K562 (cell line): ENCODE measurements around the gene PACSIN3. TPM values are rescaled to one million over a fixed set of nuclear protein-coding genes. Genes with fewer than 3 reads are reported as not detected.
A peak's percentile ranks its signal among the peaks of the same experiment; 100 is the strongest.

ENCODE experiments used
- ARID1B ChIP-seq: fragments of 450-650 bp; IDR thresholded peaks from 2 replicates; pipeline ENCODE4 v1.6.1; 2016; ENCODE audit warnings: antibody characterized with exemption, mild to moderate bottlenecking, inconsistent platforms
- MAX ChIP-seq: sonication (generic); formaldehyde crosslinking; IDR thresholded peaks from 2 replicates; pipeline ENCODE4 v1.9.0; 2022; ENCODE audit warnings: mild to moderate bottlenecking, missing genetic modification reagents
- MAZ ChIP-seq, 2 experiments: fragments of 450-650 bp in 1 of 2; sonication (generic) in 1 of 2; formaldehyde crosslinking; IDR thresholded peaks in 1 of 2; conservative IDR thresholded peaks in 1 of 2; 2 replicates each; pipeline versions ENCODE4 v1.4.0 to v1.5.0; 2020; ENCODE audit warnings: mild to moderate bottlenecking in 1 of 2, missing genetic modification reagents in 1 of 2
- MTF1 ChIP-seq: fragments of 250-450 bp; sonication (Bioruptor Pico); IDR thresholded peaks from 2 replicates; pipeline ENCODE4 v1.9.0; 2021; ENCODE audit warnings: moderate library complexity, mild to moderate bottlenecking, inconsistent platforms, borderline replicate concordance
- NR2C1 ChIP-seq, 2 experiments: fragments of 450-650 bp; IDR thresholded peaks; 2 replicates each; pipeline ENCODE4 v1.6.1; 2017; ENCODE audit warnings: mild to moderate bottlenecking in 2 of 2, antibody characterized with exemption in 1 of 2, inconsistent platforms in 1 of 2, missing compliant biosample characterization in 1 of 2, missing genetic modification characterization in 1 of 2
- NUFIP1 ChIP-seq: fragments of 450-650 bp; IDR thresholded peaks from 2 replicates; pipeline ENCODE4 v1.6.1; 2018; ENCODE audit not compliant: partially characterized antibody
- PCBP2 ChIP-seq: fragments of 200-400 bp; formaldehyde crosslinking; IDR thresholded peaks from 2 replicates; pipeline ENCODE4 v1.6.1; 2018; ENCODE audit warnings: low read length, low read depth, mild to moderate bottlenecking, moderate library complexity; ENCODE audit not compliant: poor library complexity, severe bottlenecking
- POLR2B ChIP-seq: fragments of 450-650 bp; IDR thresholded peaks from 2 replicates; pipeline ENCODE4 v1.6.1; 2018; ENCODE audit warnings: low read depth; ENCODE audit not compliant: partially characterized antibody
- SIN3B ChIP-seq: fragments of 450-650 bp; IDR thresholded peaks from 2 replicates; pipeline ENCODE4 v1.6.1; 2017; ENCODE audit warnings: low read depth, mild to moderate bottlenecking, moderate library complexity
- SP2 ChIP-seq: IDR thresholded peaks from 2 replicates; pipeline ENCODE4 v1.6.1; 2011; ENCODE audit warnings: mild to moderate bottlenecking, low read depth, low read length, moderate library complexity; ENCODE audit not compliant: poor library complexity, severe bottlenecking; ENCODE audit errors: extremely low read depth
- STAT6 ChIP-seq: sonication (generic); formaldehyde crosslinking; IDR thresholded peaks from 2 replicates; pipeline ENCODE4 v1.8.1; 2023; ENCODE audit warnings: mild to moderate bottlenecking, missing genetic modification reagents
- ZBTB34 ChIP-seq: fragments of 250-450 bp; sonication (Bioruptor Pico); IDR thresholded peaks from 2 replicates; pipeline ENCODE4 v1.8.0; 2021; ENCODE audit warnings: mild to moderate bottlenecking, moderate library complexity
- ZNF133 ChIP-seq: fragments of 250-450 bp; sonication (Bioruptor Pico); IDR thresholded peaks from 2 replicates; pipeline ENCODE4 v1.4.0; 2020; ENCODE audit warnings: mild to moderate bottlenecking
- polyA plus RNA-seq, 8 experiments: library from polyadenylated mRNA; depleted of rRNA in 4 of 8; stranded (reverse) in 5 of 8; unstranded in 3 of 8; fragments of >200 nt; fragmentation: Nextera tagmentation in 2 of 8; fragmentation: Illumina TruSeq in 1 of 8; extraction: Ambion mirVana in 2 of 8; extraction: Trizol in 1 of 8; gene quantifications; 2 replicates each; pipeline versions ENCODE4 v1.2.1 to v1.2.3, GENCODE V29; 2011 to 2014; ENCODE audit warnings: inconsistent platforms in 1 of 8, missing spikeins in 1 of 8
- total RNA-seq, 7 experiments: library from RNA; depleted of rRNA in 6 of 7; stranded (reverse); fragments of >200 nt in 6 of 7; fragmentation: Illumina TruSeq in 2 of 7; extraction: Trizol in 2 of 7; gene quantifications; 2 replicates each; pipeline versions ENCODE4 v1.2.1 to v1.2.3, GENCODE V29; 2011 to 2021; ENCODE audit warnings: low replicate concordance in 1 of 7
- TF ChIP-seq, protein P1 (sequence below): sonication (generic); formaldehyde crosslinking; IDR thresholded peaks from 2 replicates; pipeline ENCODE4 v1.8.0; 2022; ENCODE audit warnings: missing genetic modification reagents, mild to moderate bottlenecking, borderline replicate concordance
- TF ChIP-seq, protein P2 (sequence below): sonication (generic); formaldehyde crosslinking; IDR thresholded peaks from 2 replicates; pipeline ENCODE4 v1.8.0; 2023; ENCODE audit warnings: mild to moderate bottlenecking, missing genetic modification reagents

PACSIN3 gene
- total and polyA plus RNA-seq, 9 of the 15 experiments (the other 6 are each of a cell fraction or from before 2014, with no cell fraction given): 0.13 to 18.1 (median 7.1) TPM

- TF ChIP-seq PCBP2 (no peak), MAZ (CRISPR knock-in tag; conservative IDR thresholded peaks at IDR 0.05 in 1 of 2, IDR thresholded peaks at IDR 0.05 in 1 of 2) (peak; percentile 67 to 94), STAT6 (CRISPR knock-in tag) (no peak), SP2 (peak; percentile 29), POLR2B (peak; percentile 60), ZNF133 (no peak), MAX (peak; percentile 99), NUFIP1 (no peak), ARID1B (no peak), SIN3B (peak; percentile 98), NR2C1 (IDR thresholded peaks at IDR 0.05) (no peak), NR2C1 (tag; IDR thresholded peaks at IDR 0.05) (no peak), MTF1 (no peak), ZBTB34 (CRISPR knock-in tag) (no peak)
- TF ChIP-seq, protein P1, sequence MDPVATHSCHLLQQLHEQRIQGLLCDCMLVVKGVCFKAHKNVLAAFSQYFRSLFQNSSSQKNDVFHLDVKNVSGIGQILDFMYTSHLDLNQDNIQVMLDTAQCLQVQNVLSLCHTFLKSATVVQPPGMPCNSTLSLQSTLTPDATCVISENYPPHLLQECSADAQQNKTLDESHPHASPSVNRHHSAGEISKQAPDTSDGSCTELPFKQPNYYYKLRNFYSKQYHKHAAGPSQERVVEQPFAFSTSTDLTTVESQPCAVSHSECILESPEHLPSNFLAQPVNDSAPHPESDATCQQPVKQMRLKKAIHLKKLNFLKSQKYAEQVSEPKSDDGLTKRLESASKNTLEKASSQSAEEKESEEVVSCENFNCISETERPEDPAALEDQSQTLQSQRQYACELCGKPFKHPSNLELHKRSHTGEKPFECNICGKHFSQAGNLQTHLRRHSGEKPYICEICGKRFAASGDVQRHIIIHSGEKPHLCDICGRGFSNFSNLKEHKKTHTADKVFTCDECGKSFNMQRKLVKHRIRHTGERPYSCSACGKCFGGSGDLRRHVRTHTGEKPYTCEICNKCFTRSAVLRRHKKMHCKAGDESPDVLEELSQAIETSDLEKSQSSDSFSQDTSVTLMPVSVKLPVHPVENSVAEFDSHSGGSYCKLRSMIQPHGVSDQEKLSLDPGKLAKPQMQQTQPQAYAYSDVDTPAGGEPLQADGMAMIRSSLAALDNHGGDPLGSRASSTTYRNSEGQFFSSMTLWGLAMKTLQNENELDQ: peak; percentile 74; the same call in 1 of the 2 replicates
- TF ChIP-seq, protein P2, sequence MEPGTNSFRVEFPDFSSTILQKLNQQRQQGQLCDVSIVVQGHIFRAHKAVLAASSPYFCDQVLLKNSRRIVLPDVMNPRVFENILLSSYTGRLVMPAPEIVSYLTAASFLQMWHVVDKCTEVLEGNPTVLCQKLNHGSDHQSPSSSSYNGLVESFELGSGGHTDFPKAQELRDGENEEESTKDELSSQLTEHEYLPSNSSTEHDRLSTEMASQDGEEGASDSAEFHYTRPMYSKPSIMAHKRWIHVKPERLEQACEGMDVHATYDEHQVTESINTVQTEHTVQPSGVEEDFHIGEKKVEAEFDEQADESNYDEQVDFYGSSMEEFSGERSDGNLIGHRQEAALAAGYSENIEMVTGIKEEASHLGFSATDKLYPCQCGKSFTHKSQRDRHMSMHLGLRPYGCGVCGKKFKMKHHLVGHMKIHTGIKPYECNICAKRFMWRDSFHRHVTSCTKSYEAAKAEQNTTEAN (CRISPR knock-in tag): peak; percentile 45; the same call in 1 of the 2 replicates
Measured at GRCh38 chr11:47176328-47177228, 9.7 kb downstream of the PACSIN3 start, which contains the start of gene ARFGAP2 (continued).
